PC-9 (cell line): ENCODE results near the gene SLC9A3. TPM values are rescaled to one million over a fixed set of nuclear protein-coding genes. Genes with fewer than 3 reads are reported as not detected.

Experiments
- BruUV-seq: library from RNA; stranded (reverse); fragments of 400-500 nt; replicated peaks from 2 replicates; lab custom pipeline; 2021; lab: Mats Ljungman, UMichigan
- CTCF ChIA-PET: fragments of 300-600 bp; sonication (Branson Sonifier 250); formaldehyde crosslinking; loops from one replicate; lab custom pipeline; 2022; ENCODE audit warnings: antibody characterized with exemption; lab: Charles Lee
- POLR2A ChIA-PET: fragments of 300-600 bp; sonication (Branson Sonifier 250); formaldehyde crosslinking; loops from one replicate; lab custom pipeline; 2022; ENCODE audit warnings: antibody characterized with exemption; ENCODE audit not compliant: unreplicated experiment; lab: Charles Lee
- DNase-seq, 2 experiments: peaks; one replicate each; pipeline versions ENCODE4 v3.0.0 to v3.0.0-alpha.2; 2015 to 2022; ENCODE audit warnings: mixed read lengths in 1 of 2
- H2AFZ ChIP-seq: fragments of 200-600 bp; sonication (generic); 2 replicates; pipeline ENCODE4 v1.8.1; 2017; ENCODE audit warnings: antibody characterized with exemption
- H3F3A ChIP-seq: fragments of 200-600 bp; sonication (generic); 2 replicates; pipeline ENCODE4 v1.8.1; 2017; ENCODE audit warnings: antibody characterized with exemption, mild to moderate bottlenecking, low read depth; ENCODE audit not compliant: insufficient read depth
- H3K27ac ChIP-seq: fragments of 200-600 bp; sonication (generic); 2 replicates; pipeline ENCODE4 v1.6.1; 2016; ENCODE audit warnings: mixed run types
- H3K27me3 ChIP-seq: fragments of 200-600 bp; sonication (generic); 2 replicates; pipeline ENCODE4 v1.6.1; 2016; ENCODE audit warnings: low read depth, mixed run types; ENCODE audit not compliant: insufficient read depth
- H3K36me3 ChIP-seq: fragments of 200-600 bp; sonication (generic); 2 replicates; pipeline ENCODE4 v1.6.1; 2016; ENCODE audit warnings: low read depth, mixed run types
- H3K4me1 ChIP-seq: fragments of 200-600 bp; sonication (generic); replicated peaks from 2 replicates; pipeline ENCODE4 v1.6.1; 2016; ENCODE audit warnings: mixed run types; ENCODE audit not compliant: insufficient read depth
- H3K4me2 ChIP-seq: fragments of 200-600 bp; sonication (generic); 2 replicates; pipeline ENCODE4 v1.6.1; 2017; ENCODE audit warnings: mixed run types
- H3K4me3 ChIP-seq: fragments of 200-600 bp; sonication (generic); 2 replicates; pipeline ENCODE4 v1.6.1; 2016; ENCODE audit warnings: mixed run types
- H3K79me2 ChIP-seq: fragments of 200-600 bp; sonication (generic); 2 replicates; pipeline ENCODE4 v1.6.1; 2017; ENCODE audit warnings: low read depth, mixed run types
- H3K9me2 ChIP-seq: fragments of 200-600 bp; sonication (generic); 2 replicates; pipeline ENCODE4 v1.8.1; 2017; ENCODE audit warnings: mild to moderate bottlenecking; ENCODE audit not compliant: insufficient read depth
- H3K9me3 ChIP-seq: fragments of 200-600 bp; sonication (generic); 2 replicates; pipeline ENCODE4 v1.8.1; 2016; ENCODE audit warnings: low read depth; ENCODE audit not compliant: insufficient read depth
- H4K20me1 ChIP-seq: fragments of 200-600 bp; sonication (generic); 2 replicates; pipeline ENCODE4 v1.8.1; 2017; ENCODE audit not compliant: insufficient read depth
- CTCF ChIP-seq: fragments of 200-600 bp; sonication (generic); conservative IDR thresholded peaks from 2 replicates; pipeline ENCODE4 v1.6.1; 2017; ENCODE audit warnings: mixed run types, antibody characterized with exemption, mild to moderate bottlenecking, moderate library complexity
- EZH2 ChIP-seq: fragments of 200-600 bp; sonication (generic); IDR thresholded peaks from 2 replicates; pipeline ENCODE4 v1.8.0; 2017; ENCODE audit warnings: antibody characterized with exemption, low read depth
- intact Hi-C: fragments of 100-400 bp; cut with micrococcal nuclease; formaldehyde crosslinking; loops from one replicate; pipeline ENCODE4 v1.10.0; 2022; ENCODE audit not compliant: unreplicated experiment
- total RNA-seq: library from RNA; stranded (reverse); gene quantifications from 2 replicates; pipeline ENCODE4 v1.2.3, GENCODE V29; 2021

SLC9A3 gene
- total RNA-seq, 1 experiment from 2014 or later, result 5.6 TPM

GRCh38 chr5:537098-537497, 12.8 kb upstream of the SLC9A3 start:
- no peak for DNase-seq
- H3K27ac ChIP-seq, result no peak overlapping the region
- CTCF ChIA-PET, result no interaction called here
- H3K9me2 ChIP-seq, result no peaks in the 10 kb centered on the region
- H2AFZ ChIP-seq, result no peak overlapping the region
- no peaks in the 10 kb centered on the region for H3F3A ChIP-seq
- no peaks in the 10 kb centered on the region for H4K20me1 ChIP-seq
- no peak overlapping the region for H3K4me2 ChIP-seq
- no peak overlapping the region for H3K4me3 ChIP-seq
- no peaks in the 10 kb centered on the region for H3K4me1 ChIP-seq
- no peaks in the 10 kb centered on the region for H3K79me2 ChIP-seq
- BruUV-seq, result no TSS peak
- POLR2A ChIA-PET, result no interaction called here
- intact Hi-C loops, result no loop called here
- peaks cover 91% of the 10 kb centered on the region for H3K27me3 ChIP-seq
- H3K9me3 ChIP-seq, result no peaks in the 10 kb centered on the region
- no peaks in the 10 kb centered on the region for H3K36me3 ChIP-seq
- TF ChIP-seq CTCF (no peak), EZH2 (no peak)

GRCh38 chr5:535846-536698, 11.8 kb upstream of the SLC9A3 start:
- H3K4me2 ChIP-seq, result no peak overlapping the region
- no peak overlapping the region for H3K27ac ChIP-seq
- H3K4me1 ChIP-seq, result no peaks in the 10 kb centered on the region
- H2AFZ ChIP-seq, result no peak overlapping the region
- H3K9me2 ChIP-seq, result no peaks in the 10 kb centered on the region
- no peak for TF ChIP-seq EZH2
- no peak for TF ChIP-seq CTCF
- H4K20me1 ChIP-seq, result no peaks in the 10 kb centered on the region; the same call in 1 of the 2 replicates
- H3F3A ChIP-seq, result no peaks in the 10 kb centered on the region
- no peaks in the 10 kb centered on the region for H3K36me3 ChIP-seq
- H3K27me3 ChIP-seq, result peaks cover 91% of the 10 kb centered on the region
- intact Hi-C loops, result no loop called here
- H3K9me3 ChIP-seq, result no peaks in the 10 kb centered on the region
- H3K79me2 ChIP-seq, result no peaks in the 10 kb centered on the region
- no TSS peak for BruUV-seq
- DNase-seq, result peak in 1 of 2 experiments; percentile 43
- ChIA-PET CTCF (no interaction called here), POLR2A (no interaction called here)
- H3K4me3 ChIP-seq, result no peak overlapping the region

- Histone ChIP-seq H3K36me3 (no peaks in the 10 kb centered on the region), H3K9me3 (no peaks in the 10 kb centered on the region), H3K4me1 (no peaks in the 10 kb centered on the region), H3K4me2 (no peak overlapping the region), H3K4me3 (no peak overlapping the region), H3K79me2 (no peaks in the 10 kb centered on the region), H3F3A (no peaks in the 10 kb centered on the region), H3K9me2 (no peaks in the 10 kb centered on the region), H3K27me3 (peaks cover 91% of the 10 kb centered on the region), H3K27ac (no peak overlapping the region), H2AFZ (no peak overlapping the region), H4K20me1 (no peaks in the 10 kb centered on the region; the same call in 1 of the 2 replicates)
- POLR2A ChIA-PET, result no interaction called here
- TF ChIP-seq EZH2, result no peak
- no peak for TF ChIP-seq CTCF
- CTCF ChIA-PET, result no interaction called here
- no peak for DNase-seq
- no TSS peak for BruUV-seq
- intact Hi-C loops, result no loop called here
Measured at GRCh38 chr5:534743-535671, 10.8 kb upstream of the SLC9A3 start.
